Measurements from ENCODE around the gene RASGRP1. TPM values are rescaled to one million over a fixed set of nuclear protein-coding genes. Genes with fewer than 3 reads are reported as not detected.

RASGRP1 gene
- total RNA-seq, 1 experiment from 2014 or later: 0.39 TPM

DNA sequence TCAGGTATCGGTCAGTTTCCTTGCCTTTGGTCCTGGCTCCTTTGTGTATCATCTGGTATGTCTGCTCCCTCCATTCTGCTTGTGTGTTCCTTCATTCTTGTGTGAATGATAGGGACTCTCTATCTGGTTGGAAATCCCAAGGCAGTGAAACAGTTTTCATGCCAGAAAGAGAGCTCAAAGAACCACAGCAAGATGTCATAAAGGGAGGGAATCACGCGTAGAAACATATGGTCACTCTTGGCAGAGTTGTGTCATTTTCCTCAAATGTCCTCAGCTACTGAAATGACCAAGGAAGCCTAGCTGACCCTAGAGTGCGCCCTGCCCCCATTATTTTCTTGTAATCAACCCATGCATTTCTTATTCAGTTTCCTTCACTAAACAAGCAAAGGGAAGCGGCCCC lies 48.0 kb downstream of the RASGRP1 start:
- Histone ChIP-seq H3K4me1 (replicated peaks; ENCODE audit: insufficient read depth) (no peaks in the 10 kb centered on the region), H3K79me2 (ENCODE audit: low read depth) (no peaks in the 10 kb centered on the region), H4K20me1 (ENCODE audit: insufficient read depth) (no peaks in the 10 kb centered on the region), H3K27me3 (ENCODE audit: insufficient read depth, low read depth) (no peaks in the 10 kb centered on the region), H3K4me2 (no peak overlapping the region), H3K36me3 (ENCODE audit: low read depth) (no peaks in the 10 kb centered on the region), H3K9me2 (ENCODE audit: insufficient read depth) (no peaks in the 10 kb centered on the region), H3K9me3 (ENCODE audit: insufficient read depth, low read depth) (no peaks in the 10 kb centered on the region), H2AFZ (no peak overlapping the region), H3K4me3 (no peak overlapping the region), H3K27ac (no peak overlapping the region), H3F3A (ENCODE audit: insufficient read depth, low read depth) (no peaks in the 10 kb centered on the region)
- no TSS peak for BruUV-seq (replicated peaks)
- ChIA-PET POLR2A (ENCODE audit: unreplicated experiment) (no interaction called here), CTCF (interaction anchor here (0.8 kb wide), 1 partner anchor 174 kb away, joined by 3 read pairs; no protein-coding TSS in a partner anchor)
- DNase-seq: no peak
- intact Hi-C loops (cut with micrococcal nuclease; ENCODE audit: unreplicated experiment): no loop called here
- TF ChIP-seq, protein P1, sequence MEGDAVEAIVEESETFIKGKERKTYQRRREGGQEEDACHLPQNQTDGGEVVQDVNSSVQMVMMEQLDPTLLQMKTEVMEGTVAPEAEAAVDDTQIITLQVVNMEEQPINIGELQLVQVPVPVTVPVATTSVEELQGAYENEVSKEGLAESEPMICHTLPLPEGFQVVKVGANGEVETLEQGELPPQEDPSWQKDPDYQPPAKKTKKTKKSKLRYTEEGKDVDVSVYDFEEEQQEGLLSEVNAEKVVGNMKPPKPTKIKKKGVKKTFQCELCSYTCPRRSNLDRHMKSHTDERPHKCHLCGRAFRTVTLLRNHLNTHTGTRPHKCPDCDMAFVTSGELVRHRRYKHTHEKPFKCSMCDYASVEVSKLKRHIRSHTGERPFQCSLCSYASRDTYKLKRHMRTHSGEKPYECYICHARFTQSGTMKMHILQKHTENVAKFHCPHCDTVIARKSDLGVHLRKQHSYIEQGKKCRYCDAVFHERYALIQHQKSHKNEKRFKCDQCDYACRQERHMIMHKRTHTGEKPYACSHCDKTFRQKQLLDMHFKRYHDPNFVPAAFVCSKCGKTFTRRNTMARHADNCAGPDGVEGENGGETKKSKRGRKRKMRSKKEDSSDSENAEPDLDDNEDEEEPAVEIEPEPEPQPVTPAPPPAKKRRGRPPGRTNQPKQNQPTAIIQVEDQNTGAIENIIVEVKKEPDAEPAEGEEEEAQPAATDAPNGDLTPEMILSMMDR (conservative IDR thresholded peaks at IDR 0.05): no peak
- no peak for TF ChIP-seq EZH2 (IDR thresholded peaks at IDR 0.05; ENCODE audit: low read depth)

DNA sequence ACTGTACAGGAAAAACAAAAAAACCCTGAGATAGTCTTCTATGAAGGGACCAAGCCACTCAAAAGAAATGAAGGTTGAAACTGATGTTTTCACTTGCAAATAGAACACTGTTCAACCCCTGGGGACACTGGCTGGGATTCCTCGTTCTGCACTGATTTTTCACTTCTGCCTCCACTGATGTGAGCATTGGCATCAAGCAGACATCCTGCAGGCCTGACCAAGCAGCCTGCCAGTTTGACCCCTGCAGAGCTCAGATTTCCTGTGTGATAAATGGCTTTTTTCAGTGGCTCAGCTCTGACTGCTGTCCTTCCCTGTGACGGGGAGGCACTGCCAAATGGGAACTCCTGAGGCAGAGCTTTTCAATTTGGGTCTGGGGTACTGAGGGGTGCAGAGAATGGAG lies 50.0 kb downstream of the RASGRP1 start:
- ChIA-PET CTCF (no interaction called here), POLR2A (ENCODE audit: unreplicated experiment) (no interaction called here)
- H3K4me1 ChIP-seq (replicated peaks; ENCODE audit: insufficient read depth): no peaks in the 10 kb centered on the region
- no peak overlapping the region for H2AFZ ChIP-seq
- H3K9me3 ChIP-seq (ENCODE audit: insufficient read depth, low read depth): no peaks in the 10 kb centered on the region
- no peak for DNase-seq
- no peaks in the 10 kb centered on the region for H3K27me3 ChIP-seq (ENCODE audit: insufficient read depth, low read depth)
- H3K36me3 ChIP-seq (ENCODE audit: low read depth): no peaks in the 10 kb centered on the region
- no TSS peak for BruUV-seq (replicated peaks)
- H3K4me3 ChIP-seq: no peak overlapping the region
- no peak overlapping the region for H3K4me2 ChIP-seq
- no peaks in the 10 kb centered on the region for H3K79me2 ChIP-seq (ENCODE audit: low read depth)
- intact Hi-C loops (cut with micrococcal nuclease; ENCODE audit: unreplicated experiment): no loop called here
- H4K20me1 ChIP-seq (ENCODE audit: insufficient read depth): no peaks in the 10 kb centered on the region
- TF ChIP-seq EZH2 (IDR thresholded peaks at IDR 0.05; ENCODE audit: low read depth): no peak
- TF ChIP-seq, protein P1 (conservative IDR thresholded peaks at IDR 0.05): no peak
- no peaks in the 10 kb centered on the region for H3K9me2 ChIP-seq (ENCODE audit: insufficient read depth)
- H3F3A ChIP-seq (ENCODE audit: insufficient read depth, low read depth): no peaks in the 10 kb centered on the region
- H3K27ac ChIP-seq: no peak overlapping the region

DNA sequence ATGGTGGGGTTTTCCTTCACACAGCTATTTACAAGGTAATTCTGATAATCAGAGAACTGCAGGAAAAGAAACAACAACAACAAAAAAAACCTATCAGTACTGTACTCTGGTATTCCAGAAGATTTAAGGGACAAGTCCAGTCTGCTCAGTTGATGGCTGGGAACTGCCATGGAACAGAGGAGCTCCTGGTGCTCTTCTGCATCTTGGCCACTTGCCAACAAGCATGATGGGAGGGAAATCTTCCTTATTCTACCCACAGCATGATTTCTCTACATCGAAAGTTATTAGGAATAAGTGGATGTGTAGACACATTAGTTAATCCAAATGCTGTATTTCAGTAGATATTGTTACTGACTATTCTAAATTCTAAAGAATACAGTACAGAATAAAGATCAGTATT lies 51.7 kb downstream of the RASGRP1 start:
- H3K9me2 ChIP-seq (ENCODE audit: insufficient read depth): no peaks in the 10 kb centered on the region
- no peaks in the 10 kb centered on the region for H3F3A ChIP-seq (ENCODE audit: insufficient read depth, low read depth)
- no TSS peak for BruUV-seq (replicated peaks)
- no peak overlapping the region for H3K4me3 ChIP-seq
- H3K36me3 ChIP-seq (ENCODE audit: low read depth): no peaks in the 10 kb centered on the region
- POLR2A ChIA-PET (ENCODE audit: unreplicated experiment): no interaction called here
- H3K4me1 ChIP-seq (replicated peaks; ENCODE audit: insufficient read depth): no peaks in the 10 kb centered on the region
- CTCF ChIA-PET: no interaction called here
- no peaks in the 10 kb centered on the region for H3K27me3 ChIP-seq (ENCODE audit: insufficient read depth, low read depth)
- H3K79me2 ChIP-seq (ENCODE audit: low read depth): no peaks in the 10 kb centered on the region
- DNase-seq: no peak
- intact Hi-C loops (cut with micrococcal nuclease; ENCODE audit: unreplicated experiment): no loop called here
- H4K20me1 ChIP-seq (ENCODE audit: insufficient read depth): no peaks in the 10 kb centered on the region
- no peak overlapping the region for H2AFZ ChIP-seq
- no peaks in the 10 kb centered on the region for H3K9me3 ChIP-seq (ENCODE audit: insufficient read depth, low read depth)
- TF ChIP-seq, protein P1 (conservative IDR thresholded peaks at IDR 0.05): no peak
- TF ChIP-seq EZH2 (IDR thresholded peaks at IDR 0.05; ENCODE audit: low read depth): no peak
- H3K27ac ChIP-seq: no peak overlapping the region
- no peak overlapping the region for H3K4me2 ChIP-seq

Measured in PC-9 (cell line).